Measurements from ENCODE around the gene PRR4. TPM values are rescaled to one million over a fixed set of nuclear protein-coding genes. Genes with fewer than 3 reads are reported as not detected.

The PRR4 gene
- total RNA-seq, 5 donors from 2014 or later (not counting 1 experiment from before 2014, with no cell fraction given), result 0.73 to 3.8 (median 2.2) TPM

DNA sequence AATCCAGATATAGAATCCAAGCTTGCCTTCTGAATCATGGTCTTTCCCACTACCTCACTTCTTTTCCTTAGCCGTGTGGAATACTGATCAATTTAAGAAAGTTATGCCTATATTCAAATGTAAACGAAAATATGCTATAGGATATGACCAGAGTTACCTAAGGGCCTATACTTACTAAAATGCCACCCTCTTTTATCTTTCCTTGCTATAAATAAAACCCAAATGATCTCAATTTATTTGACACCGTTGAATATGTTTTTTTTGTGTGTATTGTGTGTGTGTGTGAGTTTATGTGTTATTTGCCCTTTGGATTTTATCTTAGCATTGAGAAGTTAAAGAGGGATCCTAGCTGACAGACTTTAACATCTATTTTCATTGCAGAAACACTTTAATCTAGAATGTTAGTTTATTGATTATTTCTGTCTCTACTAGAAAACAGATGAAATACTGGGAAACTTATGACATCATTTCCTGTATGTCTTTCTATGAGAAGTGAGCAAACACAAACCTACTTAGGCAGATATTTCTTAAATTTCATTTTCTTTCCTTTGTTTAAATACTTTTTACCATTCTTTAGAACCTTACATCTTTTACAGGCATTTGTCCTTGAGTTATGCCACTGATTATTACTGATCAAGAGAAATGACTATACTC, 37.3 kb downstream of the PRR4 start:
- no peak overlapping the region for H3K27ac ChIP-seq (ENCODE audit: low read length)
- no peaks in the 10 kb centered on the region for H3K9me3 ChIP-seq
- H3K4me3 ChIP-seq (ENCODE audit: control insufficient read depth in 1 of 2, extremely low read depth in 1 of 2, low read length in 1 of 2), result no peak overlapping the region
- H3K4me1 ChIP-seq (ENCODE audit: control insufficient read depth in 1 of 2, extremely low read depth in 1 of 2, insufficient read depth in 2 of 2, low read length in 2 of 2), result no peaks in the 10 kb centered on the region
- Mint-ChIP-seq H3K4me3 (no peak overlapping the region), H3K4me1 (peaks cover 0 to 2% (median 0%) of the 10 kb centered on the region in 3 donors), H3K36me3 (no peaks in the 10 kb centered on the region), H3K9me3 (no peaks in the 10 kb centered on the region), H3K27me3 (peaks cover 23 to 24% of the 10 kb centered on the region in 2 donors), H3K27ac (no peak overlapping the region)
- DNase-seq (no peak), ATAC-seq (replicated peaks in 1 of 4) (no peak)
- WGBS (ENCODE audit: insufficient coverage), result no CpG with 5 or more reads among the region's 3 CpGs
- H3K36me3 ChIP-seq (ENCODE audit: control insufficient read depth in 2 of 2, extremely low read depth in 1 of 2, insufficient read depth in 1 of 2, low read length in 1 of 2), result no peaks in the 10 kb centered on the region
- CTCF ChIA-PET, result no interaction called here
- H3K27me3 ChIP-seq (replicated peaks in 1 of 2; ENCODE audit: control insufficient read depth in 2 of 2, extremely low read depth in 1 of 2, insufficient read depth in 2 of 2, low read length in 1 of 2), result no peaks in the 10 kb centered on the region
- POLR2A ChIA-PET, result no interaction called here

DNA sequence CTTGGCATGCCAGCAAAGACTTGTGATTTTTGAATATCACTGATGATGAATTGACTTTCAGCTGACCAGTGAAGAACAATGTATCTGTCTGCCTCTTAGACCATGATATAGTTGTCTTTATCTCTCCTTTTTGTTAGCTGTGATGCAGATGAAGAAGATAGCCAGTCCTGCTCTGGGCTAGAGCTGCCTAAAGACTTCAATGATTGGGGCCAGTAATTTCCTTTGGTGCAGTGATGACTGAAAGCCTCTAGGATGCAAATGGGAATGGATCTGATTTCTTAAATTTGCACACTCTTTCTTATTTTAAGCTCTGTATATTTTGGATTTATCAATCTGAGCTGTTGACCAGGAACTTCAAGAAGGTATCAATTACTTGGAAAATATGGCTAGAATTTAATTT, 39.2 kb downstream of the PRR4 start, which contains the start of gene TAS2R9:
TSS of gene TAS2R9 (minus strand) at position 101 of the 400 bp plus-strand sequence. CDS start at position 8, 93 bp downstream.
- Mint-ChIP-seq H3K4me3 (no peak within 1 kb of the TSS), H3K27me3 (peaks cover 26 to 33% of the 10 kb centered on the region in 2 donors), H3K9me3 (no peaks in the 10 kb centered on the region), H3K36me3 (no peaks in the 10 kb centered on the region), H3K27ac (no peak within 1 kb of the TSS), H3K4me1 (peaks cover 0 to 2% (median 0%) of the 10 kb centered on the region in 3 donors)
- H3K4me3 ChIP-seq (ENCODE audit: control insufficient read depth in 1 of 2, extremely low read depth in 1 of 2, low read length in 1 of 2), result no peak within 1 kb of the TSS
- ChIA-PET CTCF (no interaction called here), POLR2A (no interaction called here)
- H3K36me3 ChIP-seq (ENCODE audit: control insufficient read depth in 2 of 2, extremely low read depth in 1 of 2, insufficient read depth in 1 of 2, low read length in 1 of 2), result no peaks in the 10 kb centered on the region
- ATAC-seq (replicated peaks in 1 of 4) (no peak), DNase-seq (no peak)
- no peaks in the 10 kb centered on the region for H3K9me3 ChIP-seq
- H3K27me3 ChIP-seq (replicated peaks in 1 of 2; ENCODE audit: control insufficient read depth in 2 of 2, extremely low read depth in 1 of 2, insufficient read depth in 2 of 2, low read length in 1 of 2), result no peaks in the 10 kb centered on the region
- no peaks in the 10 kb centered on the region for H3K4me1 ChIP-seq (ENCODE audit: control insufficient read depth in 1 of 2, extremely low read depth in 1 of 2, insufficient read depth in 2 of 2, low read length in 2 of 2)
- H3K27ac ChIP-seq (ENCODE audit: low read length), result no peak within 1 kb of the TSS

DNA sequence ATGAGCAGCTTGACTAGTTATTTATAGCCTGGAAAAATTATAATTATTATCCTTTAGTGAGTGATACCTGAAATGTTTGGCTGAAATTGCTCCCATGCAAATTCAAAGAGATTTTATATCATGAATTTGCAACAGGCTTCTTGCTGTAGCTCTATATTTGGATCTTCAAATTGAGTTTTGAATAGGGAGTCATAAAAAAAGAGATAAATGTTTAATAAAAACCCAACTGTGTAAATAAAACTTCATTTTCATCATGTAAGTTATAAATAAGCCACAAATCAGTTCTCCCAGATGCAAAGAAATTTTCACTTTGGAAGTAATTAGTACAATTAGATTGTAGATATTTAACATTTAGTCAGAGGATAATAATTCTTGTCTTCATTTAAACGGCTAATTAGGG, 42.1 kb downstream of the PRR4 start, which contains the start of gene TAS2R8:
TSS of gene TAS2R8 (minus strand) at position 101 of the 400 bp plus-strand sequence. CDS start 306 bp downstream, outside the sequence.
- Mint-ChIP-seq H3K9me3 (no peaks in the 10 kb centered on the region), H3K36me3 (no peaks in the 10 kb centered on the region), H3K27ac (no peak within 1 kb of the TSS), H3K4me3 (no peak within 1 kb of the TSS), H3K4me1 (peaks cover 0 to 2% (median 0%) of the 10 kb centered on the region in 3 donors), H3K27me3 (peaks cover 25 to 35% of the 10 kb centered on the region in 2 donors)
- no peaks in the 10 kb centered on the region for H3K4me1 ChIP-seq (ENCODE audit: control insufficient read depth in 1 of 2, extremely low read depth in 1 of 2, insufficient read depth in 2 of 2, low read length in 2 of 2)
- peaks cover 0 to 3% of the 10 kb centered on the region in 2 experiments for H3K27me3 ChIP-seq (replicated peaks in 1 of 2; ENCODE audit: control insufficient read depth in 2 of 2, extremely low read depth in 1 of 2, insufficient read depth in 2 of 2, low read length in 1 of 2)
- ChIA-PET POLR2A (no interaction called here), CTCF (no interaction called here)
- H3K4me3 ChIP-seq (ENCODE audit: control insufficient read depth in 1 of 2, extremely low read depth in 1 of 2, low read length in 1 of 2), result no peak within 1 kb of the TSS
- no CpG with 5 or more reads among the region's 1 CpG for WGBS (ENCODE audit: insufficient coverage)
- H3K9me3 ChIP-seq, result no peaks in the 10 kb centered on the region
- no peaks in the 10 kb centered on the region for H3K36me3 ChIP-seq (ENCODE audit: control insufficient read depth in 2 of 2, extremely low read depth in 1 of 2, insufficient read depth in 1 of 2, low read length in 1 of 2)
- no peak within 1 kb of the TSS for H3K27ac ChIP-seq (ENCODE audit: low read length)
- ATAC-seq (replicated peaks in 1 of 4), result no peak
- DNase-seq, result no peak

DNA sequence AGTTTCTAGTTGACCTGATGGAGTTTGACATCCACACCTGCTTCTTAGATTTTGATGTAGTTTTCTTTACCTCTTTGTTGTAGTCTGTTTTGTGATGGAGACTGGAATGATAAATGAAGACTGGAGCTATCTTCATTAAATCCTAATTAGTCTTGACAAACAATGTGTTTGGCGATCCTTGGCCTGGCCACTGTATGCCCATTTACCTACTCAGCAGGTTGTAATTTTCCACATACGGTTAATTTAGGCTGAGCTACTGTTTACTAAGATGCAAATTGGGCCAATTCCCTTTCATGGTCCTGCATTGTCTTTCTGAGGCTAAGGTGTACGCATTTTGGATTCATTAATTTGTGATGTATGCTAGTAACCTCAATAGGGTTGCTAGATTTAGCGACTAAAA, 46.7 kb downstream of the PRR4 start, which contains the start of gene TAS2R7:
TSS of gene TAS2R7 (minus strand) at position 41 of the 400 bp plus-strand sequence. CDS start 57 bp downstream, outside the sequence.
- ChIA-PET CTCF (no interaction called here), POLR2A (no interaction called here)
- Mint-ChIP-seq H3K27me3 (peaks cover 30 to 36% of the 10 kb centered on the region in 2 donors), H3K27ac (no peak within 1 kb of the TSS), H3K4me1 (no peaks in the 10 kb centered on the region), H3K9me3 (no peaks in the 10 kb centered on the region), H3K36me3 (no peaks in the 10 kb centered on the region), H3K4me3 (no peak within 1 kb of the TSS)
- DNase-seq, result no peak
- Histone ChIP-seq H3K4me3 (ENCODE audit: control insufficient read depth in 1 of 2, extremely low read depth in 1 of 2, low read length in 1 of 2) (no peak within 1 kb of the TSS), H3K36me3 (ENCODE audit: control insufficient read depth in 2 of 2, extremely low read depth in 1 of 2, insufficient read depth in 1 of 2, low read length in 1 of 2) (no peaks in the 10 kb centered on the region), H3K4me1 (ENCODE audit: control insufficient read depth in 1 of 2, extremely low read depth in 1 of 2, insufficient read depth in 2 of 2, low read length in 2 of 2) (no peaks in the 10 kb centered on the region), H3K27me3 (replicated peaks in 1 of 2; ENCODE audit: control insufficient read depth in 2 of 2, extremely low read depth in 1 of 2, insufficient read depth in 2 of 2, low read length in 1 of 2) (peaks cover 0 to 3% of the 10 kb centered on the region in 2 experiments), H3K9me3 (no peaks in the 10 kb centered on the region), H3K27ac (ENCODE audit: low read length) (no peak within 1 kb of the TSS)
- no CpG with 5 or more reads among the region's 4 CpGs for whole genome bisulfite sequencing (ENCODE audit: insufficient coverage)
- ATAC-seq (replicated peaks in 1 of 4), result no peak

DNA sequence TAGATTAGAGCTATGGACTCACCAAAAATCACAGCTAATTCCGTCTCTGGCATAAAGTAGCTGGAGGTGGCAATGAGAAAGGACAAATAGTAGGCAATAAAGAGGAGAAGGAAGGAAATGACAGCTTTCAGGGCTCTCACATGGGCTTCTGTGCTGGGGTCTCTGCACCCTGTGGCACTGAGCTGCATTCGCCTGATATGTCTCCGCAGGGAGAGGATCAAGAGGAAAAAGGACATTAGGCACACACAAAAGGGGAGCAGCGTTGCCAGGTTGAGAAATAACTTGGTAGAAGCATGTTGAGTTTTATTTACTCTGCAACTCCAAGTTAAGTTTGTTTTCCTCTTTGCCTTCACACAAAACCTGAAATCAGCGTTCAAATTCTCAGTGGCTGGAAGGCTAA, 47.5 kb downstream of the PRR4 start:
- no peak overlapping the region for H3K4me3 ChIP-seq (ENCODE audit: control insufficient read depth in 1 of 2, extremely low read depth in 1 of 2, low read length in 1 of 2)
- peaks cover 0 to 3% of the 10 kb centered on the region in 2 experiments for H3K27me3 ChIP-seq (replicated peaks in 1 of 2; ENCODE audit: control insufficient read depth in 2 of 2, extremely low read depth in 1 of 2, insufficient read depth in 2 of 2, low read length in 1 of 2)
- peaks cover 30 to 40% of the 10 kb centered on the region in 2 donors for H3K27me3 Mint-ChIP-seq
- H3K27ac Mint-ChIP-seq, result no peak overlapping the region
- H3K36me3 ChIP-seq (ENCODE audit: control insufficient read depth in 2 of 2, extremely low read depth in 1 of 2, insufficient read depth in 1 of 2, low read length in 1 of 2), result no peaks in the 10 kb centered on the region
- CTCF ChIA-PET, result interaction anchor here in 1 of 2 donors (0.5 kb wide), 1 partner anchor 1935 kb away, joined by 3 read pairs; no protein-coding TSS in a partner anchor
- no peak overlapping the region for H3K4me3 Mint-ChIP-seq
- no peaks in the 10 kb centered on the region for H3K4me1 Mint-ChIP-seq
- H3K27ac ChIP-seq (ENCODE audit: low read length), result no peak overlapping the region
- DNase-seq (no peak), ATAC-seq (replicated peaks in 1 of 4) (no peak)
- 60% methylated on average over 1 of the region's 5 CpGs for WGBS (ENCODE audit: insufficient coverage)
- POLR2A ChIA-PET, result no interaction called here
- H3K9me3 ChIP-seq, result no peaks in the 10 kb centered on the region
- H3K36me3 Mint-ChIP-seq, result no peaks in the 10 kb centered on the region
- H3K9me3 Mint-ChIP-seq, result no peaks in the 10 kb centered on the region
- H3K4me1 ChIP-seq (ENCODE audit: control insufficient read depth in 1 of 2, extremely low read depth in 1 of 2, insufficient read depth in 2 of 2, low read length in 2 of 2), result no peaks in the 10 kb centered on the region

Other genes with a start within 250 kb of the PRR4 start
- gene MAGOHB, start 235.9 kb downstream of the PRR4 start, total RNA-seq, result 10 to 100 TPM; 11.6 to 22.9 (median 20.3) TPM
- 1 to 10 TPM in 1 of 5 donors, under 1 TPM in 4; 0.20 to 1.8 (median 0.39) TPM for gene STYK1, start 175.4 kb downstream of the PRR4 start, total RNA-seq
- 100 to 1,000 TPM in 1 of 5 donors, 10 to 100 TPM in 4; 14.8 to 101 (median 44.2) TPM for gene YBX3, start 126.2 kb downstream of the PRR4 start, total RNA-seq
- not detected for gene TAS2R7, start 46.8 kb downstream of the PRR4 start, total RNA-seq
- gene TAS2R8, start 42.2 kb downstream of the PRR4 start, total RNA-seq, result not detected
- not detected for gene TAS2R9, start 39.3 kb downstream of the PRR4 start, total RNA-seq
- gene TAS2R10, start 23.1 kb downstream of the PRR4 start, total RNA-seq, result 1 to 10 TPM in 2 of 5 donors, under 1 TPM in 1, not detected in 2; 0.33 to 1.3 (median 1.2) TPM
- gene PRH1, start 34.8 kb upstream of the PRR4 start, total RNA-seq, result 10 to 100 TPM; 19.2 to 42.4 (median 24.7) TPM
- gene TAS2R13, start 60.1 kb upstream of the PRR4 start, total RNA-seq, result 1 to 10 TPM in 4 of 5 donors, under 1 TPM in 1; 0.79 to 1.5 (median 1.2) TPM
- gene PRH2, start 79.8 kb upstream of the PRR4 start, total RNA-seq, result not detected
- gene TAS2R14, start 89.8 kb upstream of the PRR4 start, total RNA-seq, result 1 to 10 TPM; 2.4 to 3.5 (median 2.7) TPM
- gene TAS2R50, start 137.4 kb upstream of the PRR4 start, total RNA-seq, result 1 to 10 TPM in 4 of 5 donors, under 1 TPM in 1; 0.61 to 2.2 (median 1.5) TPM
- gene TAS2R20, start 148.8 kb upstream of the PRR4 start, total RNA-seq, result 1 to 10 TPM; 1.7 to 3.0 (median 2.6) TPM
- gene TAS2R19, start 173.1 kb upstream of the PRR4 start, total RNA-seq, result 1 to 10 TPM; 1.4 to 6.7 (median 2.4) TPM
- 1 to 10 TPM; 2.4 to 4.3 (median 3.6) TPM for gene TAS2R31, start 181.9 kb upstream of the PRR4 start, total RNA-seq
- gene TAS2R46, start 212.8 kb upstream of the PRR4 start, total RNA-seq, result 1 to 10 TPM in 4 of 5 donors, under 1 TPM in 1; 0.82 to 3.6 (median 1.4) TPM
- 1 to 10 TPM in 4 of 5 donors, under 1 TPM in 1; 0.35 to 5.2 (median 1.8) TPM for gene TAS2R43, start 242.8 kb upstream of the PRR4 start, total RNA-seq